ENCODE results near the gene MAD1L1.

MAD1L1 gene

GRCh38 chr7:2204446-2204845, 28.3 kb downstream of the MAD1L1 start:
- no peaks in the 10 kb centered on the region for H3K4me1 Mint-ChIP-seq
- no peaks in the 10 kb centered on the region for H3K9me3 Mint-ChIP-seq
- H3K27me3 Mint-ChIP-seq: no peaks in the 10 kb centered on the region
- H3K36me3 Mint-ChIP-seq: peaks cover 3% of the 10 kb centered on the region
- no peak overlapping the region for H3K27ac Mint-ChIP-seq
- H3K4me3 Mint-ChIP-seq: no peak overlapping the region

- H3K27ac Mint-ChIP-seq: no peak overlapping the region
- H3K27me3 Mint-ChIP-seq: no peaks in the 10 kb centered on the region
- no peaks in the 10 kb centered on the region for H3K9me3 Mint-ChIP-seq
- H3K36me3 Mint-ChIP-seq: peaks cover 3% of the 10 kb centered on the region
- no peaks in the 10 kb centered on the region for H3K4me1 Mint-ChIP-seq
- no peak overlapping the region for H3K4me3 Mint-ChIP-seq
Observed at GRCh38 chr7:2203766-2204300, 28.9 kb downstream of the MAD1L1 start.

- Mint-ChIP-seq H3K27ac (no peak overlapping the region), H3K9me3 (no peaks in the 10 kb centered on the region), H3K4me3 (no peak overlapping the region), H3K36me3 (no peaks in the 10 kb centered on the region), H3K4me1 (no peaks in the 10 kb centered on the region), H3K27me3 (no peaks in the 10 kb centered on the region)
Observed at GRCh38 chr7:2202901-2203765, 29.6 kb downstream of the MAD1L1 start.

- H3K27ac Mint-ChIP-seq: no peak overlapping the region
- no peaks in the 10 kb centered on the region for H3K9me3 Mint-ChIP-seq
- H3K27me3 Mint-ChIP-seq: no peaks in the 10 kb centered on the region
- no peak overlapping the region for H3K4me3 Mint-ChIP-seq
- H3K36me3 Mint-ChIP-seq: peaks cover 3% of the 10 kb centered on the region
- H3K4me1 Mint-ChIP-seq: no peaks in the 10 kb centered on the region
Observed at GRCh38 chr7:2202361-2202761, 30.4 kb downstream of the MAD1L1 start.

- no peaks in the 10 kb centered on the region for H3K9me3 Mint-ChIP-seq
- H3K36me3 Mint-ChIP-seq: peaks cover 5% of the 10 kb centered on the region
- no peak overlapping the region for H3K4me3 Mint-ChIP-seq
- no peaks in the 10 kb centered on the region for H3K4me1 Mint-ChIP-seq
- H3K27ac Mint-ChIP-seq: no peak overlapping the region
- H3K27me3 Mint-ChIP-seq: no peaks in the 10 kb centered on the region
Observed at GRCh38 chr7:2201686-2202360, 30.9 kb downstream of the MAD1L1 start.

GRCh38 chr7:2201128-2201527, 31.6 kb downstream of the MAD1L1 start:
- H3K9me3 Mint-ChIP-seq: no peaks in the 10 kb centered on the region
- H3K27me3 Mint-ChIP-seq: no peaks in the 10 kb centered on the region
- no peak overlapping the region for H3K27ac Mint-ChIP-seq
- H3K4me1 Mint-ChIP-seq: no peaks in the 10 kb centered on the region
- H3K4me3 Mint-ChIP-seq: no peak overlapping the region
- peaks cover 5% of the 10 kb centered on the region for H3K36me3 Mint-ChIP-seq

- Mint-ChIP-seq H3K9me3 (no peaks in the 10 kb centered on the region), H3K4me1 (no peaks in the 10 kb centered on the region), H3K27ac (no peak overlapping the region), H3K4me3 (no peak overlapping the region), H3K36me3 (peaks cover 7% of the 10 kb centered on the region), H3K27me3 (no peaks in the 10 kb centered on the region)
Observed at GRCh38 chr7:2200584-2200980, 32.2 kb downstream of the MAD1L1 start.

GRCh38 chr7:2199956-2200583, 32.7 kb downstream of the MAD1L1 start:
- Mint-ChIP-seq H3K4me1 (no peaks in the 10 kb centered on the region), H3K36me3 (peaks cover 9% of the 10 kb centered on the region), H3K27me3 (no peaks in the 10 kb centered on the region), H3K27ac (no peak overlapping the region), H3K9me3 (no peaks in the 10 kb centered on the region), H3K4me3 (no peak overlapping the region)

GRCh38 chr7:2199528-2199927, 33.2 kb downstream of the MAD1L1 start:
- Mint-ChIP-seq H3K36me3 (peaks cover 9% of the 10 kb centered on the region), H3K4me1 (no peaks in the 10 kb centered on the region), H3K4me3 (no peak overlapping the region), H3K27ac (no peak overlapping the region), H3K9me3 (no peaks in the 10 kb centered on the region), H3K27me3 (no peaks in the 10 kb centered on the region)

- no peaks in the 10 kb centered on the region for H3K4me1 Mint-ChIP-seq
- H3K36me3 Mint-ChIP-seq: peaks cover 9% of the 10 kb centered on the region
- no peak overlapping the region for H3K4me3 Mint-ChIP-seq
- no peaks in the 10 kb centered on the region for H3K9me3 Mint-ChIP-seq
- H3K27me3 Mint-ChIP-seq: no peaks in the 10 kb centered on the region
- no peak overlapping the region for H3K27ac Mint-ChIP-seq
Observed at GRCh38 chr7:2198760-2199159, 34.0 kb downstream of the MAD1L1 start.

GRCh38 chr7:2198206-2198605, 34.5 kb downstream of the MAD1L1 start:
- no peak overlapping the region for H3K27ac Mint-ChIP-seq
- no peaks in the 10 kb centered on the region for H3K27me3 Mint-ChIP-seq
- no peaks in the 10 kb centered on the region for H3K4me1 Mint-ChIP-seq
- H3K4me3 Mint-ChIP-seq: no peak overlapping the region
- H3K9me3 Mint-ChIP-seq: no peaks in the 10 kb centered on the region
- H3K36me3 Mint-ChIP-seq: peaks cover 9% of the 10 kb centered on the region

GRCh38 chr7:2197436-2198155, 35.1 kb downstream of the MAD1L1 start:
- Mint-ChIP-seq H3K36me3 (peaks cover 9% of the 10 kb centered on the region), H3K27me3 (no peaks in the 10 kb centered on the region), H3K4me1 (no peaks in the 10 kb centered on the region), H3K27ac (no peak overlapping the region), H3K9me3 (no peaks in the 10 kb centered on the region), H3K4me3 (no peak overlapping the region)

- no peaks in the 10 kb centered on the region for H3K9me3 Mint-ChIP-seq
- no peak overlapping the region for H3K27ac Mint-ChIP-seq
- H3K36me3 Mint-ChIP-seq: peaks cover 9% of the 10 kb centered on the region
- H3K27me3 Mint-ChIP-seq: no peaks in the 10 kb centered on the region
- H3K4me1 Mint-ChIP-seq: no peaks in the 10 kb centered on the region
- H3K4me3 Mint-ChIP-seq: no peak overlapping the region
Observed at GRCh38 chr7:2196381-2197378, 36.1 kb downstream of the MAD1L1 start.

- Mint-ChIP-seq H3K27me3 (no peaks in the 10 kb centered on the region), H3K36me3 (peaks cover 11% of the 10 kb centered on the region), H3K4me3 (no peak overlapping the region), H3K9me3 (no peaks in the 10 kb centered on the region), H3K27ac (no peak overlapping the region), H3K4me1 (no peaks in the 10 kb centered on the region)
Observed at GRCh38 chr7:2195400-2196246, 37.1 kb downstream of the MAD1L1 start.

Data from activated naive CD4-positive, alpha-beta T cell treated with anti-CD3 and anti-CD28 coated beads, Interleukin-2, amount 50 U/mL, for 24 hours (primary cell).